ENCODE measurements around the gene KRTAP22-2.

KRTAP22-2 gene

DNA sequence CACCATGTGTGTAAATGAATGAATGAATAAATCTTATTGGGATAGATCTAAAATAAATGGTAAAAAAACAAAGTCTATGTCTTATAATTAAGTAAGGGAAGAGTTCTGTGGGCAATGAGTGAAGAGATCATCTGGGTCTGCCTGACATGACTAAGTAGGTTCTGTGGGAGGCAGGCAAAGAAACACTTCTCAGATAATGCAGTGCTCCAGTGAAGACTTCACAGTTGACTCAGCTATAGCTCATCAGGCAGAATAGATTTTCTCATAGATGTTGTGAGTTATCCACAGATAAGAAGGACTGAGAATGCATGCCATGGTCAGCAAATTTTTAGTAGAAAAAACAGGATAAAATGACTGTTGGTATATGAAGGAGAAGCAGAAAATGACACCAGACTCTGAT lies 12.4 kb downstream of the KRTAP22-2 start:
- DNase-seq = no peak
- in situ Hi-C loops (cut with HindIII; ENCODE audit: low pct_ligation_motif_present, low pct_unique_long_range_greater_than_20kb, low sequenced_read_pairs) = no loop called here

DNA sequence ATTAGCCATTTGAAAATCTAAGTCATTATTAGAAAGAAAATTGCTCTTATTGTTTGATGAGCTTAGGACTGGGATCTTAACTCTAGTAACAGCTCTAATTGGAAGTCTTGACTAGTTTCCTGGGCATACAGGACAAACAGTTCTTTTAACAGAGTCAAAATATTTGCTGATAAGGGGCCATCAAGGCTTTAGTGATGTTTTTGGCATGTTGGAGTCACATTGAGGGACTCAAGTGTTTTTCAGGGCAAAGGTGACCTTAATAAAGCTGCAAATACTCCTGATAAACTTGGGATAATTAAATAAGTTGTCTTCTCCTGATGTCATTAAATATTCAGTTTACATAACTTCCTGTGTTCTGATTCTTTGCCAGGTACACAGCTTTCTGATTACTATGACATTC lies 22.6 kb downstream of the KRTAP22-2 start:
- in situ Hi-C loops (cut with HindIII; ENCODE audit: low pct_ligation_motif_present, low pct_unique_long_range_greater_than_20kb, low sequenced_read_pairs) = no loop called here

DNA sequence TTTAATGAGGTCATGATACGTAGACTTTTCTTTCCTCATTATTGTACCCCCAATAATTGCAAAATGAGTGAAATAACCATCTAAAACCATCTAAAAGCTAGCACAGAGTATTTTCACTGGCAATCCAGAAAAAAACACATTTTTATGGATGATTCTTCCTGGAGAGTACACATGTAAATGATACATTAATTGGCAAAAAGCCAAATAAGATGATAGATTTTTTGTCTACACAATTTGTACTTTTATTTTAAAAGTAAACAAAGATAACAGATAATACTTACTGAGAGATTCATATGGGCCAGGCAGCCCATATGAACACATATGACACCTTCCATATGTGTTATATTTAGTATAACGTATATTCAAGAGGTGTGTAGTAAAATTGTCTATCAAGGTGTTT lies 26.6 kb downstream of the KRTAP22-2 start:
- in situ Hi-C loops (cut with HindIII; ENCODE audit: low pct_ligation_motif_present, low pct_unique_long_range_greater_than_20kb, low sequenced_read_pairs) = no loop called here
- no peak for DNase-seq

More for the DNA sequence above, 22.6 kb downstream of the KRTAP22-2 start:
- DNase-seq = no peak

- in situ Hi-C loops (cut with HindIII; ENCODE audit: low pct_ligation_motif_present, low pct_unique_long_range_greater_than_20kb, low sequenced_read_pairs) = no loop called here
- no peak for DNase-seq
Measured at GRCh38 chr21:30563072-30563471, 27.1 kb downstream of the KRTAP22-2 start.

DNA sequence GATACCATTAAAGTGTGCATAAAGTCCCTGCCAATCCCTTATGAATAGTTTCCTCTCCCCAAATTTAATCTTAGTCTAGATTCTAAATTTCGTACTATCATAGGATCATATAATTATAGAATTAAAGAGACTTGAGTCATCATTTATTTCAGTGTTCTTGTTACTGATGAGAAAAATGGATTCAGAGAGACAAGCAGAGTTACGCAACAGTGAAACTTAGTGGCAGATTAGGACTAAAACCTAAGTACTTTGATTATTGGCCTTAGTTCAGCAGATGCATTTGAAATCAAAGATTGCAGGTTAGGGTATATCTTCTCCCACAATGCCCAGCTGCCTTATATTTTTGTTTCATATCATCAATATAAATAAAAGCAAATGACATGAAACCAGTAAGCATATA lies 28.2 kb downstream of the KRTAP22-2 start:
- DNase-seq = no peak
- in situ Hi-C loops (cut with HindIII; ENCODE audit: low pct_ligation_motif_present, low pct_unique_long_range_greater_than_20kb, low sequenced_read_pairs) = no loop called here

DNA sequence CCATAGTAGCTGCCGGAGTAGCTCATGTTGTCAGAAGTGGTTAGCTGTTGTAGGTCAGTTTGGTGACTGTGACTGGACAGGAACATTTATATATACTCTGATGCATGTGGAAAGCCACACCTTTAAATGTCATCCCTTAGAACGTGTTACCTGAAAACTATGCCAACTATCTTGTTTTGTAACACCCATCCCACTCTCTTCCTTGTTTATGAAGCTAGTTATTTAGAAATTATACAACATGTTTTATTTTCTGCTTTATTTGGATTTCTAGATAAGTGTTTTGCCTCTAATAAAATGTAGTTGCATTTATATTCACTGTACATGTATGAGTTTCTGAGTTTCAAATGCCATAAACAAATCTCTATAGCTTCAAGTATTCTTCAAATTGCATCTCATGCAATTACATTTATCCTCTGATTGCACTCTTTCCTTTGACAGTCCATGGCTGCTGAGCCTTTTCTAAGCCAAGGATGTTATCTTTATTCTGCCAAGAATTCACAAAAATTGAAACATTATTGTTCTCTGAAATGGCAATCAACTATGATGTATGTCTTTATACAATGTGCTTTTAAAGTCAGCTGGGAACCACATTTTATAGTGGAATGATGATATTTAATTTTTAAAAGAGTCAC lies 28.8 kb downstream of the KRTAP22-2 start, which contains the start of gene KRTAP19-7:
Gene KRTAP19-7, minus strand, starts transcription at position 51 of the 632 bp plus-strand sequence. Its CDS starts 25 bp downstream, at position 26.
- DNase-seq = no peak
- in situ Hi-C loops (cut with HindIII; ENCODE audit: low pct_ligation_motif_present, low pct_unique_long_range_greater_than_20kb, low sequenced_read_pairs) = no loop called here

- in situ Hi-C loops (cut with HindIII; ENCODE audit: low pct_ligation_motif_present, low pct_unique_long_range_greater_than_20kb, low sequenced_read_pairs) = no loop called here
- no peak for DNase-seq
Measured at GRCh38 chr21:30555095-30555494, 35.1 kb downstream of the KRTAP22-2 start.

GRCh38 chr21:30552782-30553181 lies 37.4 kb downstream of the KRTAP22-2 start:
- no peak for DNase-seq
- in situ Hi-C loops (cut with HindIII; ENCODE audit: low pct_ligation_motif_present, low pct_unique_long_range_greater_than_20kb, low sequenced_read_pairs) = no loop called here

DNA sequence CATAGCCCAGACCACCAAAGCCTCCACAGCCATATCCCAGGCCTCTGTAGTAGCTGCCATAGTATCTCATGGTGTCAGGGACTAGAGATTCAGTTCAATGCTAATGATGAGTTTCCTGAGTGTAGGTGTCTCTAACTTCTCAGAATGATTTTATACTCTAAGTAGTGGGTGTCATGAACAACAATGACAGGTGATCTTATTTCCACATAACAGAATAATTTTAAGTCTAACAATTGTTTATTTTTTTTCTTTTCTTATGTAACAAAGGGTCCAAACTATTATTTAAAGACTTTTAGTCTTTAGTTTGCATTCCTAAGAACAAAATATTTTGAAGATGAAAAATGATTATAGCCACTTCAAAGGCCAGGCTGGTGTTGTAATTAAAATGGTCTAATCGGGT lies 48.4 kb downstream of the KRTAP22-2 start, which contains the start of gene KRTAP19-6:
Gene KRTAP19-6, minus strand, starts transcription at position 101 of the 400 bp plus-strand sequence. Its CDS starts 31 bp downstream, at position 70.
- no peak for DNase-seq
- in situ Hi-C loops (cut with HindIII; ENCODE audit: low pct_ligation_motif_present, low pct_unique_long_range_greater_than_20kb, low sequenced_read_pairs) = no loop called here

Measured in ACHN (cell line).